Lung (tissue), 12 donors: Measurements from ENCODE around the gene S100A14. TPM values are rescaled to one million over a fixed set of nuclear protein-coding genes. Genes with fewer than 3 reads are reported as not detected.
A peak's percentile ranks its signal among the peaks of the same experiment; 100 is the strongest.

Source experiments
- ATAC-seq: fragments of 200-7000 bp; cut with Tn5 transposase; one replicate; pipeline ENCODE4 v1.9.1; 2020; ENCODE audit warnings: moderate number of reproducible peaks; ENCODE audit not compliant: insufficient read depth, low FRiP score
- DNase-seq, 3 donors: peaks; one replicate each; pipeline ENCODE4 v3.0.0-alpha.2; 2013 to 2017
- H3K27ac ChIP-seq, 2 donors: one replicate each; pipeline ENCODE4 v1.5.1; 2013; ENCODE audit warnings: mild to moderate bottlenecking in 2 of 2, moderate library complexity in 2 of 2, control low read depth in 1 of 2, inconsistent platforms in 1 of 2, low read depth in 1 of 2, low read length in 1 of 2
- H3K27me3 ChIP-seq, 3 donors: one replicate each; pipeline ENCODE4 v1.5.1; 2013; ENCODE audit warnings: low read length in 2 of 3; ENCODE audit not compliant: control insufficient read depth in 3 of 3, insufficient read depth in 3 of 3
- H3K36me3 ChIP-seq, 4 donors: one replicate each; pipeline ENCODE4 v1.5.1; 2013; ENCODE audit warnings: low read length in 4 of 4, mild to moderate bottlenecking in 1 of 4, moderate library complexity in 1 of 4; ENCODE audit not compliant: control insufficient read depth in 4 of 4, insufficient read depth in 4 of 4
- H3K4me1 ChIP-seq, 5 donors: one replicate each; pipeline ENCODE4 v1.5.1; 2013; ENCODE audit warnings: low read length in 5 of 5, mild to moderate bottlenecking in 2 of 5, moderate library complexity in 1 of 5; ENCODE audit not compliant: control insufficient read depth in 5 of 5, insufficient read depth in 5 of 5
- H3K4me3 ChIP-seq: one replicate; pipeline ENCODE4 v1.5.1; 2013; ENCODE audit warnings: mild to moderate bottlenecking, control low read depth, moderate library complexity
- H3K9ac ChIP-seq, 2 donors: one replicate each; pipeline ENCODE4 v1.5.1; 2013; ENCODE audit warnings: low read length in 2 of 2, control low read depth in 1 of 2; ENCODE audit not compliant: insufficient read depth in 1 of 2
- H3K9me3 ChIP-seq, 4 donors: one replicate each; pipeline ENCODE4 v1.5.1; 2013; ENCODE audit warnings: low read length in 3 of 4, mild to moderate bottlenecking in 1 of 4, moderate library complexity in 1 of 4; ENCODE audit not compliant: control insufficient read depth in 4 of 4, insufficient read depth in 3 of 4
- WGBS, 2 donors: extraction: QIAGEN DNeasy Blood & Tissue Kit; methylation state at CpG; one replicate each; pipeline ENCODE4 v1.1.7; 2013; 5-methylcytosine and 5-hydroxymethylcytosine counted together
- polyA plus RNA-seq, 2 donors: library from polyadenylated mRNA; stranded (reverse); fragments of 200-250 nt; gene quantifications; one replicate each; pipeline ENCODE4 v1.2.1, GENCODE V29; 2013
- total RNA-seq, 2 donors: library from RNA; depleted of rRNA in 1 of 2; stranded (reverse); fragments of >200 nt in 1 of 2; gene quantifications; one replicate each; pipeline ENCODE4 v1.2.1, GENCODE V29; 2014 to 2021
- TF ChIP-seq, protein P1 (sequence below): IDR thresholded peaks from 2 replicates; pipeline ENCODE4 v1.5.1; 2012; ENCODE audit warnings: mild to moderate bottlenecking; ENCODE audit errors: control extremely low read depth, extremely low read depth
- donor health status: control.
- donor health status: control.
- donor health status: Bipolar disorder and iron deficiency.
- donor health status: healthy.
- donor health status: DM: yes; HTN: yes; CAD: no.

The S100A14 gene
- total and polyA plus RNA-seq, 4 donors, result 78.5 to 326 (median 154) TPM

DNA sequence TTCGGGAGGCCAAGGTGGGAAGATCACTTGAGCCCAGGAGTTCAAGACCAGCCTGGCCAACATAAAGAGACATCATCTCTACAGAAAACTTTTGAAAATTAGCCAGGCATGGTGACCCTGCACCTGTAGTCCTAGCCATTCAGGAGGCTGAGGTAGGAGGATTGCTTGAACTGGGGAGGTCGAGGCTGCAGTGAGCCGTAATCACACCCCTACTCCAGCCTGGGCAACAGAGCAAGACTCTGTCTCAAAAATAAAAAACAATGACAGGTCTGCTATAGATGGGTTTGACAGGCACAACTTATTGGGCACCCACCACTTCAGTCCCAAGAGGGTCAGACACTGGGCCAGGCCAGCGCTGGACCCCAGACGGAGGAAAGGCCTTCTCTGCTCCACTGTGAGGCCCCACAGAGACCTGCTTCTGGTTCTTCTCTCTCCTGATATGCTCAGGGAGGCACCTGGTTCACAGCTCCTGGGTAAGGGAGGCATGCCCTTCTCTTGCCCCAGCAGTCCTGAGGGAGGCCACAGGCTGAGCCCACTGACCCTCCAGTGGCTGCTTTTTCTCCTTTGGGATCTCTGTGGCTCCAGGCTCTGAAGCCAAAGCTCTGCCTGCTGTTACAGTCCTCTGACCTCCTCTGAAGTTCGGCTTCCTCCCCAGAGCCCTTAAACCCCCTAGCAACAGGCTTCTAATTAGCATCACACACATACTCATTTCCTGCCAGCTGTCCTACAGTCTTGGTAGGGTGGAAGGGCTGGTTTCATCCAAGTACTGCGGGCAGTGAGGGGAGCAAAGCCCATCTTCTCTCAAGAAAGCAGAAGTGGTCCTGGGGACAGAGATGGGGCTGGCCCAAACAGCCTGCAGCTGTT is 17.6 kb downstream of the S100A14 start:
- H3K4me1 ChIP-seq, result peaks cover 0 to 8% (median 2%) of the 10 kb centered on the region in 5 donors
- peak overlapping the region in 1 of 2 donors; percentile 32 for H3K27ac ChIP-seq
- no peaks in the 10 kb centered on the region for H3K9me3 ChIP-seq
- ATAC-seq (no peak), DNase-seq (peak; percentile 38 to 70 (median 68))
- no peak overlapping the region for H3K9ac ChIP-seq
- H3K27me3 ChIP-seq, result no peaks in the 10 kb centered on the region
- H3K4me3 ChIP-seq, result no peak overlapping the region
- 59 to 76% methylated on average over 7 of the region's 7 CpGs for WGBS, 2 donors
- TF ChIP-seq, protein P1, sequence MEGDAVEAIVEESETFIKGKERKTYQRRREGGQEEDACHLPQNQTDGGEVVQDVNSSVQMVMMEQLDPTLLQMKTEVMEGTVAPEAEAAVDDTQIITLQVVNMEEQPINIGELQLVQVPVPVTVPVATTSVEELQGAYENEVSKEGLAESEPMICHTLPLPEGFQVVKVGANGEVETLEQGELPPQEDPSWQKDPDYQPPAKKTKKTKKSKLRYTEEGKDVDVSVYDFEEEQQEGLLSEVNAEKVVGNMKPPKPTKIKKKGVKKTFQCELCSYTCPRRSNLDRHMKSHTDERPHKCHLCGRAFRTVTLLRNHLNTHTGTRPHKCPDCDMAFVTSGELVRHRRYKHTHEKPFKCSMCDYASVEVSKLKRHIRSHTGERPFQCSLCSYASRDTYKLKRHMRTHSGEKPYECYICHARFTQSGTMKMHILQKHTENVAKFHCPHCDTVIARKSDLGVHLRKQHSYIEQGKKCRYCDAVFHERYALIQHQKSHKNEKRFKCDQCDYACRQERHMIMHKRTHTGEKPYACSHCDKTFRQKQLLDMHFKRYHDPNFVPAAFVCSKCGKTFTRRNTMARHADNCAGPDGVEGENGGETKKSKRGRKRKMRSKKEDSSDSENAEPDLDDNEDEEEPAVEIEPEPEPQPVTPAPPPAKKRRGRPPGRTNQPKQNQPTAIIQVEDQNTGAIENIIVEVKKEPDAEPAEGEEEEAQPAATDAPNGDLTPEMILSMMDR, result no peak
- no peaks in the 10 kb centered on the region for H3K36me3 ChIP-seq

DNA sequence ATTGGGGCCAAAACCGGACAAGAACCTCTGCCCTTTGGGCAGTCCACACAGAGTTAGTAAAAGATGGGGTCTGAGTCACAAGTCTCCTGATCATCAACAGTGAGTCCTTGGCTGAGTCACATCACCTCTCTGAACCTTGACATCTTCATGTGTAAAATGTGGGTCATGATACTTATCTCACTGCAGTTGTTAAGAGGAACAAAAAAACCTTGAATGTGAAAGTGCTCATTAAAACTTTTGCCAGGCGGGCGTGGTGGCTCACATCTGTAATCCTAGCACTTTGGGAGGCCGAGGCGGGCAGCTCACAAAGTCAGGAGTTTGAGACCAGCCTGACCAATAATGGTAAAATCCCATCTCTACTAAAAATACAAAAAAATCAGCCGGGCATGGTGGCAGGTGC is 18.9 kb downstream of the S100A14 start:
- peaks cover 0 to 13% (median 2%) of the 10 kb centered on the region in 5 donors for H3K4me1 ChIP-seq
- H3K27ac ChIP-seq, result no peak overlapping the region
- TF ChIP-seq, protein P1, result no peak
- no peaks in the 10 kb centered on the region for H3K27me3 ChIP-seq
- no peak overlapping the region for H3K4me3 ChIP-seq
- H3K36me3 ChIP-seq, result no peaks in the 10 kb centered on the region
- no peak overlapping the region for H3K9ac ChIP-seq
- ATAC-seq (no peak), DNase-seq (no peak)
- no peaks in the 10 kb centered on the region for H3K9me3 ChIP-seq
- WGBS, 2 donors, result 88% methylated on average over 6 of the region's 6 CpGs

DNA sequence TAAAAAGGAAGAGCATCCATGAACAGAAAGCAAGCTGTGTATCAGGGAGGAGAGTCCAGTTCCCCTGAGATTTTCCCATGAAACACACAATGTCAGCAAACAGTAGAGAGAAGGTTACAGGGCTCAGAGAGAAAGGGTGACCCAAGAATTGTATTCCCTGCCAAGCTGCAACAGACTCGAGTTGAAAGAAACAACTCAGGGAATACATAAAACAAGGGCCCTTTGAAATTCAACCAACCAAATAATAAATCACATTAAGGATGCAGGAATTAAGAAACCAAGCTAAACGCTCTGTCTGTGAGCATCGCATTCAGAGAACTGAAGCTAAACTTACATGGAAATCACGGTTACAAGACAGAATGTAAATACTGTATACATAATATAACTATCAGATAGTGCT is 23.4 kb downstream of the S100A14 start:
- 56 to 75% methylated on average over 4 of the region's 4 CpGs for WGBS, 2 donors
- TF ChIP-seq, protein P1, result no peak
- no peak for DNase-seq
- Histone ChIP-seq H3K4me1 (peaks cover 0 to 5% (median 0%) of the 10 kb centered on the region in 5 donors), H3K27ac (no peak overlapping the region), H3K27me3 (no peaks in the 10 kb centered on the region), H3K4me3 (no peak overlapping the region), H3K9me3 (no peaks in the 10 kb centered on the region), H3K36me3 (peaks cover 0 to under 1% (median 0%) of the 10 kb centered on the region in 4 donors), H3K9ac (no peak overlapping the region)
- ATAC-seq, result no peak
